CD4-positive, CD25-positive, alpha-beta regulatory T cell (primary cell): ENCODE results near the gene COL4A2. TPM values are rescaled to one million over a fixed set of nuclear protein-coding genes. Genes with fewer than 3 reads are reported as not detected.
A peak's percentile ranks its signal among the peaks of the same experiment; 100 is the strongest.
"Not testable (repeated sequence)": the region's sequence is repeated elsewhere in the genome, so short reads cannot be mapped to it uniquely, and the experiment has no call there.

Source experiments
- ATAC-seq, 2 donors: fragments of 150-1000 bp; cut with Tn5 transposase; one replicate each; pipeline ENCODE4 v1.10.0; 2021; ENCODE audit warnings: low read depth in 2 of 2, moderate number of reproducible peaks in 2 of 2, moderate library complexity in 1 of 2
- DNase-seq, 3 donors: peaks; one replicate each; pipeline versions ENCODE4 v3.0.0 to v3.0.0-alpha.2; 2012 to 2022; ENCODE audit warnings: mixed read lengths in 1 of 3
- H3K27ac ChIP-seq: one replicate; pipeline ENCODE4 v1.7.0; 2013; ENCODE audit warnings: mild to moderate bottlenecking, low read length; ENCODE audit not compliant: insufficient read depth, poor library complexity, severe bottlenecking
- H3K27me3 ChIP-seq: one replicate; pipeline ENCODE4 v1.7.0; 2013; ENCODE audit warnings: low read length; ENCODE audit not compliant: control insufficient read depth, insufficient read depth
- H3K36me3 ChIP-seq: one replicate; pipeline ENCODE4 v1.7.0; 2013; ENCODE audit warnings: mild to moderate bottlenecking, low read length, moderate library complexity; ENCODE audit not compliant: control insufficient read depth, insufficient read depth
- H3K4me1 ChIP-seq: 2 replicates; pipeline ENCODE4 v1.7.0; 2013; ENCODE audit warnings: mild to moderate bottlenecking, low read length; ENCODE audit not compliant: insufficient read depth, control insufficient read depth, poor library complexity, severe bottlenecking
- H3K4me3 ChIP-seq: one replicate; pipeline ENCODE4 v1.7.0; 2013; ENCODE audit warnings: low read depth, mild to moderate bottlenecking, low read length, moderate library complexity
- H3K9me3 ChIP-seq, 2 experiments: 1 replicate in 1 of 2; 2 replicates in 1 of 2; pipeline ENCODE4 v1.7.0; 2013; ENCODE audit warnings: low read length in 2 of 2, mild to moderate bottlenecking in 1 of 2, moderate library complexity in 1 of 2; ENCODE audit not compliant: control insufficient read depth in 2 of 2
- H3K27ac Mint-ChIP-seq, 3 donors: one replicate each; pipeline ENCODE4 v1.8.0; 2020 to 2022; ENCODE audit warnings: mild to moderate bottlenecking in 3 of 3, mixed read lengths in 3 of 3, moderate library complexity in 2 of 3
- H3K27me3 Mint-ChIP-seq: one replicate; pipeline ENCODE4 v1.8.0; 2022; ENCODE audit warnings: mild to moderate bottlenecking, mixed read lengths
- H3K36me3 Mint-ChIP-seq: one replicate; pipeline ENCODE4 v1.8.0; 2020; ENCODE audit warnings: mixed read lengths
- H3K4me1 Mint-ChIP-seq, 4 donors: one replicate each; pipeline ENCODE4 v1.8.0; 2020 to 2022; ENCODE audit warnings: mixed read lengths in 4 of 4, mild to moderate bottlenecking in 1 of 4
- H3K4me3 Mint-ChIP-seq, 4 donors: one replicate each; pipeline ENCODE4 v1.8.0; 2020 to 2022; ENCODE audit warnings: mild to moderate bottlenecking in 4 of 4, mixed read lengths in 4 of 4, moderate library complexity in 3 of 4
- H3K9me3 Mint-ChIP-seq, 7 donors: one replicate each; pipeline ENCODE4 v1.8.0; 2020 to 2022; ENCODE audit warnings: mixed read lengths in 7 of 7, mild to moderate bottlenecking in 3 of 7, moderate library complexity in 2 of 7
- polyA plus RNA-seq, 4 donors: library from polyadenylated mRNA; unstranded; fragments of 300-500 nt; fragmentation: Illumina TruSeq; gene quantifications; one replicate each; pipeline ENCODE4 v1.2.3, GENCODE V29; 2021
- total RNA-seq: library from RNA; stranded (reverse); gene quantifications from one replicate; pipeline ENCODE4 v1.2.3, GENCODE V29; 2022

The COL4A2 gene
- total and polyA plus RNA-seq, 5 donors from 2014 or later: not detected

DNA sequence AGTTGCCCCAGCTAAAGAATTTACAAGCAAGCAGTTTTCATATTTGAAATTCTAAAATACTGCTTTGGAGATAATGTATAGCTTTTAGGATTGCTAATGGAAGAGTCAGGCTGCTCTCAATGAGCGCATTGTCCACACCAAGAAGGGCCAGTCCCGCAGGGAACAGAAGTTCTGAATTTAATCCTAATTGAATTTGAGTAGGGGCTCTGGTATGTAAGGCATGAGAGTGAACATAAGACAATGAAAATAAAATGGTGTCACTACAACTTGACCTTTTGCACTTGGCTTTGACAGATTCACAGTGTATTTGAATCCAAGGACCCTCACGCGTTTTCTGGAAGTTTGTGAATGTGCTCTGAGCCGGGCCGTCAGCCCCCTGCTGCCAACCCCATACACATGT lies 221.8 kb downstream of the COL4A2 start:
- Histone ChIP-seq H3K4me1 (peaks cover 13% of the 10 kb centered on the region), H3K4me3 (no peak overlapping the region), H3K27ac (no peak overlapping the region), H3K9me3 (no peaks in the 10 kb centered on the region), H3K36me3 (no peaks in the 10 kb centered on the region), H3K27me3 (no peaks in the 10 kb centered on the region)
- Mint-ChIP-seq H3K27me3 (no peaks in the 10 kb centered on the region), H3K4me3 (no peak overlapping the region), H3K27ac (no peak overlapping the region), H3K36me3 (no peaks in the 10 kb centered on the region), H3K9me3 (peaks cover 0 to 2% (median 0%) of the 10 kb centered on the region in 7 donors), H3K4me1 (peaks cover 0 to 30% (median 2%) of the 10 kb centered on the region in 4 donors)
- no peak for DNase-seq
- ATAC-seq: no peak

DNA sequence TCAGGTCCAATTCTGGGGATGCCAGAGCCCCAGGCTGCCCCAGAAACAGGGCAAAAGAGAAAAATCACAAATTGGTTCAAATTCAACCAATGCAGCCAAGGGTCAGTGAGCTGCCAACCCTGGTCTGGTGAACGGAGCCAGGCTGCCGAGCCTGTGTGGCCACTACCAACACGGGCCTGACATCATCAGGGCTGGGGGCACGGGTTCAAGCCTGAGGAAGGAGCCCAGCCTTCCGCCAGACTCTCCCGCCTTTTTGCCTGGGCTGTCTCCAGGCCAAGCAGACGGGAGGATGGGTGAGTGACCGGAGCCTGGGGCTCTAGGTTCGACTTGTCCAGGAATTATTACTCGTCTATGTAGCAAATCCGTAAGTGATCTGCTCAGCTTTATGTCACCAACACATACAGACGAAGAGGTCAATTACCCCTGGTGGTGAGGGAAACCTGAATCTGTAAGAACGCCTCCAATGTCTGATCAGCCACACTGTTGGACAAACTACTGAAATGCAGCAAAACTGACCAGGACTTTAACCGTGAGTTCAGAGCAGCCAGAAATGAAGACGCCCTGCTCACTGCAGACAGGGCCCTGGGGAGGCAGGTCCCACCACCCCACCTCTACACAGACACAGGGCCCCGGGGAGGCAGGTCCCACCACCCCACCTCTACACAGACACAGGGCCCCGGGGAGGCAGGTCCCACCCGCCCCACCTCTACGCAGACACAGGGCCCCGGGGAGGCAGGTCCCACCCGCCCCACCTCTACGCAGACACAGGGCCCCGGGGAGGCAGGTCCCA lies 222.6 kb downstream of the COL4A2 start:
- H3K9me3 ChIP-seq: no peaks in the 10 kb centered on the region
- Mint-ChIP-seq H3K27ac (no peak overlapping the region), H3K4me3 (no peak overlapping the region), H3K36me3 (no peaks in the 10 kb centered on the region), H3K4me1 (peaks cover 0 to 22% (median under 1%) of the 10 kb centered on the region in 4 donors), H3K27me3 (no peaks in the 10 kb centered on the region), H3K9me3 (peaks cover 0 to 2% (median 0%) of the 10 kb centered on the region in 7 donors)
- ATAC-seq: no peak
- no peak overlapping the region for H3K27ac ChIP-seq
- H3K27me3 ChIP-seq: no peaks in the 10 kb centered on the region
- peaks cover 7% of the 10 kb centered on the region for H3K4me1 ChIP-seq
- H3K4me3 ChIP-seq: no peak overlapping the region
- no peaks in the 10 kb centered on the region for H3K36me3 ChIP-seq
- DNase-seq: no peak

DNA sequence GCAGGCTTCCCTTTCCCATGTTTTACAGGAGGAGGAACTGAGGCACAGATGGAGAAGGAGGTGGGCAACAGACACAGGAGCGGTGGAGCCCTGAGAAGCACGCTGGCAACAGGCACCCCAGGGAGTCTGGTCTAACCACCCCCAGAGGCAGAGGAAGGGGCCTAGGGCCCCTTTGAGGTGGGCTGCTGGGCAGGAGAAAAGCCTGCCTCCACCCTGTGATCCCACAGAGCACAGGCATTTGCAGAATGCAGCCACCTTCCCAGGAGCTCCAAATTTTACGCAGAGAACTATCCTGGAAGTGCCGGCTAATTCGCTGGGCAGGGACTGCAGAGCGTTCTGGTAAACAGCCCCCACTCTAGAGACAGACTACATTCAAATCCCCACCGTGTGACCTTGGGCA lies 224.0 kb downstream of the COL4A2 start:
- H3K27ac ChIP-seq: no peak overlapping the region
- Mint-ChIP-seq H3K9me3 (peaks cover 0 to 2% (median 0%) of the 10 kb centered on the region in 7 donors), H3K4me3 (no peak overlapping the region), H3K27ac (no peak overlapping the region), H3K4me1 (peaks cover 0 to 8% (median 0%) of the 10 kb centered on the region in 4 donors), H3K36me3 (no peaks in the 10 kb centered on the region), H3K27me3 (no peaks in the 10 kb centered on the region)
- no peaks in the 10 kb centered on the region for H3K27me3 ChIP-seq
- H3K4me1 ChIP-seq: no peaks in the 10 kb centered on the region
- ATAC-seq: no peak
- no peaks in the 10 kb centered on the region for H3K9me3 ChIP-seq
- no peak for DNase-seq
- no peaks in the 10 kb centered on the region for H3K36me3 ChIP-seq
- no peak overlapping the region for H3K4me3 ChIP-seq

DNA sequence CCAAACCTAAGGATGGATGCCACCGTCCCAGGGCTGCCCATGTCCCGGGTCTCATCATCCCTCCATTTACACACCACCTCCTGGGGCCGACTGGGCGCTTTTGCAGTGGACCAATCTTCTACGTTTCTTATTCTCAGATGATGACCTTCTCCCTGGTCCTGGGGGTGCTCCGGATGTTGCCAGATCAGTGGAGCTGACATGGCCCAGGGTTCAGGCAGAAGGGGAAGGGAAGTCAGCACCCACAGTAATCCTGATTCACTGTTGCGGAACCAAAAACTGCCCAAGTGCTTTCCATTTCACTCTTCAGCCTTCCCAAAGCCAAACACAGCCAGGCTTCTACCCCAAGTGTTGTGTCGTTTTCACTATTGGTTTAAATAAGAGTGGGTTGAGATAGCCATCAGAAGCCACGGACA lies 224.6 kb downstream of the COL4A2 start:
- H3K36me3 ChIP-seq: no peaks in the 10 kb centered on the region
- no peak for DNase-seq
- no peaks in the 10 kb centered on the region for H3K27me3 ChIP-seq
- H3K4me3 ChIP-seq: no peak overlapping the region
- no peaks in the 10 kb centered on the region for H3K9me3 ChIP-seq
- Mint-ChIP-seq H3K4me1 (peaks cover 0 to 6% (median 0%) of the 10 kb centered on the region in 4 donors), H3K9me3 (peaks cover 0 to 2% (median 0%) of the 10 kb centered on the region in 7 donors), H3K27ac (peak overlapping the region in 1 of 3 donors; percentile 43), H3K36me3 (no peaks in the 10 kb centered on the region), H3K27me3 (no peaks in the 10 kb centered on the region), H3K4me3 (no peak overlapping the region)
- ATAC-seq: no peak
- H3K4me1 ChIP-seq: no peaks in the 10 kb centered on the region
- H3K27ac ChIP-seq: no peak overlapping the region

DNA sequence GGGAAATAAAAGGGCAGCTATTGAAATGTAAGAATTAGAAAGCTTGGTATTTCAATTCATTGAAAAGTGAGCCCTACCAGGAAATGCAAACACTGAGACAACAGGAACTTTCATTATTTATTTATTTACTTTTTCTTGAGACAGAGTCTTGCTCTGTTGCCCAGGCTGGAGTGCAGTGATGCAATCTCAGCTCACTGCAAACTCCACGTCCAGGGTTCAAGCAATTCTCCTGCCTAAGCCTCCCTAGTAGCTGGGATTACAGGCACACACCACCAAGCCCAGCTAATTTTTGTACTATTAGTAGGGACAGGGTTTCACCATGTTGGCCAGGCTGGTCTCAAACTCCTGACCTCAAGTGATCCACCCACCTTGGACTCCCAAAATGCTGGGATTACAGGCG lies 225.2 kb downstream of the COL4A2 start:
- H3K27ac Mint-ChIP-seq, DNase-seq, H3K27ac ChIP-seq, H3K27me3 ChIP-seq, H3K9me3 Mint-ChIP-seq, H3K4me3 Mint-ChIP-seq, H3K4me1 Mint-ChIP-seq, ATAC-seq, H3K4me3 ChIP-seq, H3K4me1 ChIP-seq, H3K36me3 Mint-ChIP-seq, H3K27me3 Mint-ChIP-seq, H3K36me3 ChIP-seq, H3K9me3 ChIP-seq: not testable (repeated sequence)

DNA sequence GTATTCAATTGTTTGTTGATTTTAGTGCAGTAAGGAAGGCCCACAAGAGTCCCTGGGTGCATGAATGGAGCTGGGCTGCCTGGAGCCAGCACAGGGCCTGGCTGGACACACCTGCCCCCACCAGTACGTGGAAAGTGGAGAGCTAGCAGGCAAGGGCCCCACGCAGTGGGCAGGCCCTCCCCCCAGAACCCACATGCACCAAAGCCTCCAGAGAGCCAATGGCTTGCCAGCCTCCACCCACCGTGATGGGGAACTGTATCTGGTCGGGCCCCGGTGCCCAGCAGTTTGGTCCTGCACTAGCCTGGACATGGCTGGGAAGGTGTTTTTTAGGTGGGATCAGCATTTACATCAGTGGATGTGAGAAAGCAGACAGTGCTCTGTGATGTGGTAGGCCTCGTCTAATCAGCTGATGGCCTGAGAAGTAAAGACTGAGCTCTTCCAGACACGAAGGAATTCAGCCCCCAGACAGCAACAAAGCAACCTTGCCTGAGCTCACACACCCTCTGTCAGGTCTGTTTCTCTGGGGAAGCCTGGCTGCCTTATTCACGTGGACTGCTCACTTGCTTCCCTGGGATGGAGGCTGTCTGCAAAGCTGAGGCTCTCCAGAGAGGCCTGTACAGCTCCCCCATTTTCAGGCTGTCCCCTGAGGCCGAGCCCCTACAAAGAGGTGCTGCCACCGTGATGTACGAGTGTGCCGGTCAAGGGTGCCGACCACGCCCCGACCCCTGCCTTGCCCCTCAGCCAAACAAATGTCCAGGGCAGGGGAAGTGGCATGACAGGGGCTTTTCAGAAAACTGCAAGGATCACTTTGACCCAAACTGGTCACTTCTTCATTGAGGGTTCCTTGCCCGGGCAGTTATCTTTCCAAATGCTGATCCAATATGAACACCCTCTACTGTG lies 226.9 kb downstream of the COL4A2 start:
- Mint-ChIP-seq H3K4me3 (no peak overlapping the region), H3K36me3 (no peaks in the 10 kb centered on the region), H3K27me3 (no peaks in the 10 kb centered on the region), H3K9me3 (peaks cover 0 to 2% (median 0%) of the 10 kb centered on the region in 7 donors), H3K27ac (no peak overlapping the region), H3K4me1 (peaks cover 0 to 6% (median 3%) of the 10 kb centered on the region in 4 donors)
- Histone ChIP-seq H3K27me3 (no peaks in the 10 kb centered on the region), H3K4me3 (no peak overlapping the region), H3K4me1 (no peaks in the 10 kb centered on the region), H3K36me3 (no peaks in the 10 kb centered on the region), H3K27ac (no peak overlapping the region), H3K9me3 (no peaks in the 10 kb centered on the region)
- DNase-seq (no peak), ATAC-seq (no peak)

DNA sequence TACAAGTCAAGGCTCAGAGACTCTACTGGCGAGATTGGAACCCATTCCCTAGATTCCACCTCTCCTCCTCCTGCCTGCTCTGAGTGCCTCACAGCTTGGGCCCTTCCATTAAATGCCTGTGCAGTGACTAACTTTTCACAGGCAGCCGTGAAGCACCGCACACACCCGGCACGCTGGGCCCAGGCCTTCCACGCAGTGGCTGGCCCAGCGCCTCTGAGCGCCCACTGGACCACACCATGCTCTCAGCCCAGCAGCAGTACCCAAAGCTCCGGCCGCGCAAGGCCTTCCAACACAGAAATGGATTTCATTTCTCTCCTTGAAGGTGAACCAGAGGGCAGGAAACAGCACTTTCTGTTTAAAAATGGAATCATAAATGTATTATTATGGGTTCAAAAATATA lies 228.4 kb downstream of the COL4A2 start:
- Mint-ChIP-seq H3K36me3 (no peaks in the 10 kb centered on the region), H3K4me1 (peaks cover 0 to 6% (median 3%) of the 10 kb centered on the region in 4 donors), H3K4me3 (no peak overlapping the region), H3K27ac (no peak overlapping the region), H3K27me3 (no peaks in the 10 kb centered on the region), H3K9me3 (peaks cover 0 to 2% (median 0%) of the 10 kb centered on the region in 7 donors)
- Histone ChIP-seq H3K4me3 (no peak overlapping the region), H3K4me1 (no peaks in the 10 kb centered on the region), H3K9me3 (no peaks in the 10 kb centered on the region), H3K27ac (no peak overlapping the region), H3K36me3 (no peaks in the 10 kb centered on the region), H3K27me3 (no peaks in the 10 kb centered on the region)
- DNase-seq: no peak
- no peak for ATAC-seq
